Measurements from ENCODE around the gene ROBO3.

- TF ChIP-seq, protein P1, sequence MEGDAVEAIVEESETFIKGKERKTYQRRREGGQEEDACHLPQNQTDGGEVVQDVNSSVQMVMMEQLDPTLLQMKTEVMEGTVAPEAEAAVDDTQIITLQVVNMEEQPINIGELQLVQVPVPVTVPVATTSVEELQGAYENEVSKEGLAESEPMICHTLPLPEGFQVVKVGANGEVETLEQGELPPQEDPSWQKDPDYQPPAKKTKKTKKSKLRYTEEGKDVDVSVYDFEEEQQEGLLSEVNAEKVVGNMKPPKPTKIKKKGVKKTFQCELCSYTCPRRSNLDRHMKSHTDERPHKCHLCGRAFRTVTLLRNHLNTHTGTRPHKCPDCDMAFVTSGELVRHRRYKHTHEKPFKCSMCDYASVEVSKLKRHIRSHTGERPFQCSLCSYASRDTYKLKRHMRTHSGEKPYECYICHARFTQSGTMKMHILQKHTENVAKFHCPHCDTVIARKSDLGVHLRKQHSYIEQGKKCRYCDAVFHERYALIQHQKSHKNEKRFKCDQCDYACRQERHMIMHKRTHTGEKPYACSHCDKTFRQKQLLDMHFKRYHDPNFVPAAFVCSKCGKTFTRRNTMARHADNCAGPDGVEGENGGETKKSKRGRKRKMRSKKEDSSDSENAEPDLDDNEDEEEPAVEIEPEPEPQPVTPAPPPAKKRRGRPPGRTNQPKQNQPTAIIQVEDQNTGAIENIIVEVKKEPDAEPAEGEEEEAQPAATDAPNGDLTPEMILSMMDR (IDR thresholded peaks at IDR 0.05; ENCODE audit: extremely low read depth in 1 of 2, insufficient read depth in 1 of 2, low read depth in 1 of 2, low read length in 2 of 2): no peak
- TF ChIP-seq POLR2AphosphoS5 (IDR thresholded peaks at IDR 0.05; ENCODE audit: insufficient read depth, low read depth, low read length): no peak
Observed at GRCh38 chr11:124877910-124878758, 12.9 kb downstream of the ROBO3 start.
